Hypothalamus (tissue), 51 donors: ENCODE measurements around the gene PHF23.

Experiments used
- DNase-seq, 51 donors: peaks; one replicate each; lab custom pipeline; 2025; lab: John Stamatoyannopoulos, UW

Gene PHF23

DNA sequence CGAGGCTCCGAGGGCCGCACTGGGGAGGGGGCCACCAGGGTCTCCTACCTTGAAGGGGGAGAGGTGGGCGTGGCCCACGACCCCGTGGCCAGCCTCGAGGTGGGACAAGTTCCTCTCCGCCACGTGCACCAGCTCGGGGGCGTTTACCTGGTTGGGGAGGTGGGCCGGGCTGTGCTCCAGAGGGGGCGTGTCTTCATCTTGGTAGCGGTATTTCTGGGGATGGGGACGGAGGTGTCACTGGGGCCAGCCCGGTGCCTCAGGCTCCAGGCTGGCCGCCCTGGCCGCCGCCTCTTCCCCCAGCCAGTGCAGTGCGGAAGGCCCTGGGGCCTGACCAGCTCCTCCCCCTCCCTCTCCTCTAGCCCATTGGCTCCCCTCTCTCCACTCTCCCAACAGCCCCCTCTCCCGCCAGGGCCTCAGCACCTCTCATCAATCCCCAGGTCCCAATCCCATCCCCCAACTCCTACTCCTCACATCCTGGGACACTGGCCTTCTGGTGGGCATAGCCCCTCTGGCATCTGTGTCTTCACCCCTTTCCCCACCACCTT, 31.2 kb downstream of the PHF23 start:
- no peak for DNase-seq

DNA sequence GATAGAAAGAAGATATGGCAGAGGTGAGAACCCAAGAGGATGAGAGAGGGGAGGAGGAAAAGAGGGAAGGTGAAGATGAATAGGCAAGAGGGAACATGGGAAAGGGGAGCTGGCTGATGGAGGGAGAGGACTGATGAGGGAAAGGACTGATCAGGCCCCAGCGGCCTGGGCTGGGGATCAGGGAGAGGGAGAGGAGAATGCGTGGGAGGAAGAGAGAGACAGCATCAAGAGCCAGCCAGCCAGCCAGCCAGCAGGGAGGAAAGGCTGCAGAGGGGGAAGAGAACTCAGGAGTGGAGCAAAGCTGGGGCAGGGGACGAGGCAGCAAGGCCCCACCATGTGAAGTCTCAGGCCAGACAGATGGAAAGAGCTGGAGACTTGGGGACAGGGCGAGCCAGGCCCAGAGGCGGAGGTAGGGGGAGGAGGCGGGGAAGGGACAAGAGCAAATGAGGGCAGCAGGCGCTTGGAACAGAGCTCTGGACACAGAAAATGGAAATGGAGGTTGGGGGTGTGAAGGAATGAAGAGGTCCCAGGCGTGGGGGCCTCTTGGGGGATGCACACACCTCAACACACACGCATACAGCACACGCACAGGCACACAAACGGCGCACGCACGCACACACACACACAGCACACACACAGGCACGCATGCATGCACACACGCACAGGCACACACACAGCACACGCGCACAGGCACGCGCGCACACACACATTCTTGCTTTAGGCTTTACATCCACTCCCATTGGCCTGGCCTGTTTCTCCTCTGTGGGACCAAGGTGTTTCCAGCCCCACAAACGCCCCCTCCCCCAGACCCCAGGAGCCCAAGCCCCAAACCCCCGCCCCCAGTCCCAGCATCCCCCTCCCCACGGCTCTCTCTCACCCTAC, 31.9 kb downstream of the PHF23 start:
- DNase-seq: no peak

GRCh38 chr17:7205561-7205960, 33.7 kb downstream of the PHF23 start:
- DNase-seq: no peak

- peak in 48 of 51 donors; percentile 38 to 96 (median 83) for DNase-seq
Measured at GRCh38 chr17:7204828-7205461, 34.3 kb downstream of the PHF23 start.

- peak in 2 of 51 donors; percentile 52 to 53 for DNase-seq
Measured at GRCh38 chr17:7204336-7204735, 34.9 kb downstream of the PHF23 start.

DNA sequence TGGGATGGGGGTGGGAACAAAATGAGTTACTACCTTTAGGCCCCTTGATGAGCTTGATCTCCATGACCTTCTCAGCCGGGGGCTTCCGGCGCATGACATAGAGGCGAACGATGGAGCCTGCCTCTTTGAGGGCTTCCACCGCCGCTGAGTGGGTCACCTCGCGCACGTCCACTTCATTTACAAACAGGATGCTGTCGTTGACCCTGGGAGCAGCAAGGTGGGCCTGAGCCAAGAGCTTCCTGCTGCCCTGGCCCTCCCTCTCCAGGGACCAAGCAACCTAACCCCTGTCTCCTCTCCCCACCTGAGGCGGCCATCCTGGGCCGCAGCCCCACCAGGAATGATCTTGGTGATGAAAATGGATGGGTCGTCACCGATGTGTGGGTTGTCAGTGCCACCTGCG, 35.9 kb downstream of the PHF23 start:
- no peak for DNase-seq

- DNase-seq: no peak
Measured at GRCh38 chr17:7196651-7197401, 42.4 kb downstream of the PHF23 start.

DNA sequence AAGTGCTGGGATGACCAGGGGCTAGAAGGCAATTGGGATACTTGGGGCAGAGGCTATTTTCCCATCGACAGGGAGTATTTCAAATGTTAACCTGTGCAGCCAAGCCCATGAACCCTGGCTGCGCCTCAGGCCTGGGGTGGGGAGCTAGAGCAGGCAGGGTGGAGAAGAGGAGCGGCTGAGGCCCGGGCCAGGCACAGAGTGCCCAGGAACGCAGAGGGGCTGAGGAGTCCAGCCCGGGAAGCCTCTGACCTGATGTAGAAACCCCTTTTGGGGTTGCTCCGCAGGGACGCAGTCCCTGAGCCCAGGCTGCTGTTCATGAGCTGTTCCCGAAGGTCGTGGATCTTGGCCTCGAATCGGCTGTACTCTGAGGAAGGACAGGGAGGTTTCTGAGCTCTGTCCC, 43.3 kb downstream of the PHF23 start:
- no peak for DNase-seq

DNA sequence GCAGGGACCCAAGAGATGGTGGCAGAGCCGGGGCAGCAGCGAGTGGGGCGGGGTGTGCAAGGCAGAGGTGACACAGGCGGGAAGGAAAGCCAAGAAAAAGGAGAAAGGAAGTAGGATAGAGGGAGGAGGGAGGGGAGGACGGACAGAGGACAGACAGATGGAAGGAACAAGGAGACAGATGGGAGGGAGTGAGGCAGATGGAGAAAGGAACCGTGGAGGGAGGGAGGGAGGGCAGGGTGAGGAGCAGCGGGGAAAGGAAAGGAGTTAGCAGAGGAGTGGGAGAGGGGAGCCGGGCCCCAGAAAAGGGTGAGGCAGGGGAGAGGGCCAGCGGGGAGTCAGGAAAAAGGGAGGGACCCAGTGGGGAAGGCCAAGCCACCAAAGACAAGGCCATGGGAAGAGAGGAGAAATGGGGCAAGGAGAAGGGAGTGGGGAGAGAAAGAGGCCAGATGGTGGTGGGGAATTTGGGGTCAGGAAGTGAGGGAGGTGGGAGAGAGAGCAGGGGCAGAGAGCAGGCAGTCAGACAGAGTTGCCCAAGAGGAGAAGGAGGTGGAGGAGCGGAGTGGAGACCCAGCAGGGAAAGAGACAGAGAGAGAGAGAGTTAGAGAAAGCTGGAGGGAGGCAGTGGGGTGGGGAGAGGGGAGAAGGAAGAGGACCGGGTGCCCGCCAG, 46.9 kb downstream of the PHF23 start:
- no peak for DNase-seq

DNA sequence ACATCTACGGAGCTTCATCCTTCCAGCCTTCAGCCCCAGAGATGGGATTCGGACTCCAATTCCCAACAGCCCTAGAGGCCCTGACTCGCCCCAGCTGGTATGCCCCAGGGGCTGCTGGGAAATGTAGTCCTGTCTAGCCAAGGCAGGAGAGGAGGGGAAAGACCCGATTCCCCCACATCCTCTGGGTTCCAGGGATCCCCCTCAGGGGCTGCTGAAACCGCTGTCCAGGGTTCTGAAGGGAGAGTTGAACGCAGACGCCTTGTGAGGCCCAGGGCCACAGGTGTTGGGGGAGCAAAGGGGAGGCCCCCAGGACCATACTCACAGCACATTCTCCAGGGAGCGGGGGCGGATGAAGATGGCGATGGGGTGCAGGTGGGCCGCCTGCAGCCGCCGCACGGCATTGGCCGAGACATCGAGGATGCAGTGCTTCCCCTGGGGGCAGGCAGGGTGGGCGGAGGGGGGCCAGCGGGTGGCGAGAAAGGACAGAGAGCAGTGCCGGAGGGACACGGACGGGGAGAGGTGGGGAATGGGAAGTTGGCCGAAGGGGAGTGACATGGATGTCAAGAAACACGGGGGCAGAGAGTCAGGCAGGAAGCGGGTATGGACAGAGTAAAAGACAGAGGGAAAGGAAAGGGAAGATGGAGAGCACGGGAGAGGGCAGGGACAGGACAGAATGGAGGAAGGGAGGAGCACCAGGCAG, 47.5 kb downstream of the PHF23 start:
- peak in 26 of 51 donors; percentile 3 to 61 (median 20) for DNase-seq

DNA sequence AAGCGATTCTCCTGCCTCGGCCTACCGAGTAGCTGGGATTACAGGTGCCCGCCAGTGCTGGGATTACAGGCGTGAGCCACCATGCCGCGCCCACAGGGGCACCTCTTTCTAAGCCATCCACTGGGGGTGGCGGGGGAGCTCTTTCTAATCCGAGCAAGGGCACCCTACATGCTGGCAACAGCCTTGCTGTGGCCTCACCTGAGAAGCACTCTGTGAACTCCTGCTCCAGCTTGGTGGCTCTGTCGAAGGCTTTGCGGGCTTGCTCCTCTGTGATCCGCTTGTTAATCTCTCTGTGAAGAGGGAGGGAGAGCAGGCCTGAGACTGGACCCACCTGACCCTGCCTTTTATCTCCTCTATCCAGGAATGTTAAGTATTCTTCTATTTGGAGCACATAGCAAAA, 48.2 kb downstream of the PHF23 start:
- DNase-seq: no peak

GRCh38 chr17:7190276-7190917, 48.9 kb downstream of the PHF23 start:
- no peak for DNase-seq

- DNase-seq: no peak
Measured at GRCh38 chr17:7186241-7186640, 53.0 kb downstream of the PHF23 start.
